ENCODE results near the gene C3orf18.
A peak's percentile ranks its signal among the peaks of the same experiment; 100 is the strongest.

The C3orf18 gene

GRCh38 chr3:50572801-50573371 is 5.3 kb upstream of the C3orf18 start:
- no peaks in the 10 kb centered on the region for H3K27me3 ChIP-seq (ENCODE audit: insufficient read depth, low read length)
- no peaks in the 10 kb centered on the region for H3K4me1 ChIP-seq (ENCODE audit: insufficient read depth, low read length)
- no peak overlapping the region for H3K4me3 ChIP-seq (ENCODE audit: low read length)
- no peak overlapping the region for H3K9ac ChIP-seq (ENCODE audit: low read depth, low read length)
- H3K27ac ChIP-seq (ENCODE audit: low read length), result no peak overlapping the region
- no peaks in the 10 kb centered on the region for H3K36me3 ChIP-seq (ENCODE audit: insufficient read depth, low read depth, low read length)
- no peaks in the 10 kb centered on the region for H3K9me3 ChIP-seq (ENCODE audit: insufficient read depth, low read depth, low read length)

GRCh38 chr3:50572158-50572557 is 4.6 kb upstream of the C3orf18 start:
- H3K27ac ChIP-seq (ENCODE audit: low read length), result no peak overlapping the region
- no peak overlapping the region for H3K9ac ChIP-seq (ENCODE audit: low read depth, low read length)
- H3K4me3 ChIP-seq (ENCODE audit: low read length), result no peak overlapping the region
- H3K36me3 ChIP-seq (ENCODE audit: insufficient read depth, low read depth, low read length), result no peaks in the 10 kb centered on the region
- H3K4me1 ChIP-seq (ENCODE audit: insufficient read depth, low read length), result no peaks in the 10 kb centered on the region
- no peaks in the 10 kb centered on the region for H3K9me3 ChIP-seq (ENCODE audit: insufficient read depth, low read depth, low read length)
- H3K27me3 ChIP-seq (ENCODE audit: insufficient read depth, low read length), result peaks cover 2% of the 10 kb centered on the region

- Histone ChIP-seq H3K9ac (ENCODE audit: low read depth, low read length) (no peak overlapping the region), H3K4me3 (ENCODE audit: low read length) (no peak overlapping the region), H3K4me1 (ENCODE audit: insufficient read depth, low read length) (no peaks in the 10 kb centered on the region), H3K27me3 (ENCODE audit: insufficient read depth, low read length) (peaks cover 9% of the 10 kb centered on the region), H3K27ac (ENCODE audit: low read length) (no peak overlapping the region), H3K36me3 (ENCODE audit: insufficient read depth, low read depth, low read length) (no peaks in the 10 kb centered on the region), H3K9me3 (ENCODE audit: insufficient read depth, low read depth, low read length) (no peaks in the 10 kb centered on the region)
These were observed 3.9 kb upstream of the C3orf18 start for GRCh38 chr3:50571486-50571885.

- Histone ChIP-seq H3K4me3 (ENCODE audit: low read length) (peak overlapping the region; percentile 84; the same call in 1 of the 2 replicates), H3K27ac (ENCODE audit: low read length) (no peak overlapping the region), H3K27me3 (ENCODE audit: insufficient read depth, low read length) (peaks cover 14% of the 10 kb centered on the region), H3K4me1 (ENCODE audit: insufficient read depth, low read length) (no peaks in the 10 kb centered on the region), H3K36me3 (ENCODE audit: insufficient read depth, low read depth, low read length) (no peaks in the 10 kb centered on the region), H3K9ac (ENCODE audit: low read depth, low read length) (no peak overlapping the region), H3K9me3 (ENCODE audit: insufficient read depth, low read depth, low read length) (no peaks in the 10 kb centered on the region)
These were observed 3.1 kb upstream of the C3orf18 start for GRCh38 chr3:50570508-50571279.

- Histone ChIP-seq H3K9ac (ENCODE audit: low read depth, low read length) (peak within 1 kb of the TSS; percentile 82), H3K27ac (ENCODE audit: low read length) (peak within 1 kb of the TSS; percentile 64), H3K36me3 (ENCODE audit: insufficient read depth, low read depth, low read length) (no peaks in the 10 kb centered on the region), H3K4me1 (ENCODE audit: insufficient read depth, low read length) (no peaks in the 10 kb centered on the region), H3K27me3 (ENCODE audit: insufficient read depth, low read length) (peaks cover 14% of the 10 kb centered on the region), H3K4me3 (ENCODE audit: low read length) (peak within 1 kb of the TSS; percentile 84), H3K9me3 (ENCODE audit: insufficient read depth, low read depth, low read length) (no peaks in the 10 kb centered on the region)
These were observed 1.6 kb upstream of the C3orf18 start, which contains the start of gene HEMK1 for GRCh38 chr3:50568947-50569749. HEMK1 (plus strand) TSS chr3:50569522; CDS start chr3:50571105, 1,583 bp downstream.

- no peaks in the 10 kb centered on the region for H3K4me1 ChIP-seq (ENCODE audit: insufficient read depth, low read length)
- peak overlapping the region; percentile 76; the same call in 1 of the 2 replicates for H3K9ac ChIP-seq (ENCODE audit: low read depth, low read length)
- no peaks in the 10 kb centered on the region for H3K9me3 ChIP-seq (ENCODE audit: insufficient read depth, low read depth, low read length)
- H3K27me3 ChIP-seq (ENCODE audit: insufficient read depth, low read length), result peaks cover 14% of the 10 kb centered on the region
- no peak overlapping the region for H3K27ac ChIP-seq (ENCODE audit: low read length)
- no peaks in the 10 kb centered on the region for H3K36me3 ChIP-seq (ENCODE audit: insufficient read depth, low read depth, low read length)
- H3K4me3 ChIP-seq (ENCODE audit: low read length), result peak overlapping the region; percentile 73
These were observed 549 bp downstream of the C3orf18 start for GRCh38 chr3:50567011-50567385.

- peaks cover 14% of the 10 kb centered on the region for H3K27me3 ChIP-seq (ENCODE audit: insufficient read depth, low read length)
- no peak overlapping the region for H3K9ac ChIP-seq (ENCODE audit: low read depth, low read length)
- no peaks in the 10 kb centered on the region for H3K4me1 ChIP-seq (ENCODE audit: insufficient read depth, low read length)
- no peaks in the 10 kb centered on the region for H3K36me3 ChIP-seq (ENCODE audit: insufficient read depth, low read depth, low read length)
- H3K27ac ChIP-seq (ENCODE audit: low read length), result no peak overlapping the region
- H3K9me3 ChIP-seq (ENCODE audit: insufficient read depth, low read depth, low read length), result no peaks in the 10 kb centered on the region
- H3K4me3 ChIP-seq (ENCODE audit: low read length), result no peak overlapping the region
These were observed 3.2 kb downstream of the C3orf18 start for GRCh38 chr3:50564321-50564720.

- H3K4me1 ChIP-seq (ENCODE audit: insufficient read depth, low read length), result no peaks in the 10 kb centered on the region
- no peak overlapping the region for H3K9ac ChIP-seq (ENCODE audit: low read depth, low read length)
- no peaks in the 10 kb centered on the region for H3K9me3 ChIP-seq (ENCODE audit: insufficient read depth, low read depth, low read length)
- no peak overlapping the region for H3K4me3 ChIP-seq (ENCODE audit: low read length)
- peaks cover 14% of the 10 kb centered on the region for H3K27me3 ChIP-seq (ENCODE audit: insufficient read depth, low read length)
- no peak overlapping the region for H3K27ac ChIP-seq (ENCODE audit: low read length)
- H3K36me3 ChIP-seq (ENCODE audit: insufficient read depth, low read depth, low read length), result no peaks in the 10 kb centered on the region
These were observed 3.7 kb downstream of the C3orf18 start for GRCh38 chr3:50563867-50564266.

- no peak overlapping the region for H3K4me3 ChIP-seq (ENCODE audit: low read length)
- H3K9me3 ChIP-seq (ENCODE audit: insufficient read depth, low read depth, low read length), result no peaks in the 10 kb centered on the region
- no peaks in the 10 kb centered on the region for H3K4me1 ChIP-seq (ENCODE audit: insufficient read depth, low read length)
- H3K9ac ChIP-seq (ENCODE audit: low read depth, low read length), result no peak overlapping the region
- peaks cover 14% of the 10 kb centered on the region for H3K27me3 ChIP-seq (ENCODE audit: insufficient read depth, low read length)
- H3K27ac ChIP-seq (ENCODE audit: low read length), result no peak overlapping the region
- no peaks in the 10 kb centered on the region for H3K36me3 ChIP-seq (ENCODE audit: insufficient read depth, low read depth, low read length)
These were observed 4.7 kb downstream of the C3orf18 start for GRCh38 chr3:50562861-50563260.

- H3K4me1 ChIP-seq (ENCODE audit: insufficient read depth, low read length), result no peaks in the 10 kb centered on the region; the same call in 1 of the 2 replicates
- H3K36me3 ChIP-seq (ENCODE audit: insufficient read depth, low read depth, low read length), result no peaks in the 10 kb centered on the region
- no peak overlapping the region; the same call in 1 of the 2 replicates for H3K9ac ChIP-seq (ENCODE audit: low read depth, low read length)
- no peak overlapping the region for H3K27ac ChIP-seq (ENCODE audit: low read length)
- H3K9me3 ChIP-seq (ENCODE audit: insufficient read depth, low read depth, low read length), result no peaks in the 10 kb centered on the region
- no peak overlapping the region for H3K4me3 ChIP-seq (ENCODE audit: low read length)
- no peaks in the 10 kb centered on the region; the same call in 1 of the 2 replicates for H3K27me3 ChIP-seq (ENCODE audit: insufficient read depth, low read length)
These were observed 7.8 kb downstream of the C3orf18 start for GRCh38 chr3:50559702-50560101.

- H3K27ac ChIP-seq (ENCODE audit: low read length), result no peak overlapping the region
- no peaks in the 10 kb centered on the region for H3K36me3 ChIP-seq (ENCODE audit: insufficient read depth, low read depth, low read length)
- H3K27me3 ChIP-seq (ENCODE audit: insufficient read depth, low read length), result no peaks in the 10 kb centered on the region; the same call in 1 of the 2 replicates
- H3K4me1 ChIP-seq (ENCODE audit: insufficient read depth, low read length), result no peaks in the 10 kb centered on the region; the same call in 1 of the 2 replicates
- no peak overlapping the region for H3K4me3 ChIP-seq (ENCODE audit: low read length)
- no peak overlapping the region for H3K9ac ChIP-seq (ENCODE audit: low read depth, low read length)
- no peaks in the 10 kb centered on the region for H3K9me3 ChIP-seq (ENCODE audit: insufficient read depth, low read depth, low read length)
These were observed 9.6 kb downstream of the C3orf18 start for GRCh38 chr3:50557915-50558314.

Data from iPS-20b (cell line).